GM21717 (cell line): ENCODE measurements around the gene SLC4A11.

ENCODE experiments used
- ATAC-seq: cut with Tn5 transposase; IDR thresholded peaks from one replicate; pipeline ENCODE4 v1.9.1; 2021; ENCODE audit warnings: mild to moderate bottlenecking, moderate library complexity; ENCODE audit not compliant: unreplicated experiment

The SLC4A11 gene

GRCh38 chr20:3247638-3248037, 8.6 kb upstream of the SLC4A11 start:
- ATAC-seq = no peak

DNA sequence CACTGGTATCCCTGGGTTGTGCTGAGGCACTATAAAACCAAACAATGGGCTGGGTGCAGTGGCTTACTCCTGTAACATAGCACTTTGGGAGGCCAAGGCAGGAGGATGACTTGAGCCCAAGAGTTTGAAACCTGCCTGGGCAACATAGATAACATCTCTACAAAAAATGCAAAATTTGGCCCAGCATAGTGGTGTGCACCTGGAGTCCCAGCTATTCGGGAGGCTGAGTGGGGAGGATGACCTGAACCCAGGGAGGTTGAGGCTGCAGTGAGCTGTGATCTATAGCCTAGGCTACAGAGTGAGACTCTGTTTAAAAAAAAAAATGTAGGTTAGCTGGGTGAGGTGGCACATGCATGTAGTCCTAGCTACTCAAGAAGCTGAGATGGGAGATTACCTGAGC, 7.7 kb upstream of the SLC4A11 start:
- no peak for ATAC-seq

DNA sequence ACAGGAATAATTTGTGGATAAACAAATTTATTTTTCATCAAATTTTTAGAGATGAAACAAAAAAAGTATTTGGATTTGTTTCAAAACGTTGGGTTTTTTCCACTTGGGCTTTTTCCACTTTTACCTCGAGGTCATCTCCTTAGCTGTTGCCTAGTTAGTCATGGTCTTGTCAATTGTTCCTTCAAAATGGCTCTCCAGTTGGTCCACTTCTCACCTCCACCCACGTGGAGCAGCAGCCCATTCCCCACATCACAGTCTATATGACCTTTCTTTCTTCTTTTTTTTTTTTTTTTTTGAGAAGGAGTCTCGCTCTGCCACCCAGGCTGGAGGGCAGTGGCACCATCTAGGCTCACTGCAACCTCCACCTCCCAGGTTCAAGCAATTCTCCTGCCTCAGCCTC, 6.7 kb upstream of the SLC4A11 start:
- no peak for ATAC-seq

GRCh38 chr20:3245156-3245555, 6.2 kb upstream of the SLC4A11 start:
- ATAC-seq = no peak

DNA sequence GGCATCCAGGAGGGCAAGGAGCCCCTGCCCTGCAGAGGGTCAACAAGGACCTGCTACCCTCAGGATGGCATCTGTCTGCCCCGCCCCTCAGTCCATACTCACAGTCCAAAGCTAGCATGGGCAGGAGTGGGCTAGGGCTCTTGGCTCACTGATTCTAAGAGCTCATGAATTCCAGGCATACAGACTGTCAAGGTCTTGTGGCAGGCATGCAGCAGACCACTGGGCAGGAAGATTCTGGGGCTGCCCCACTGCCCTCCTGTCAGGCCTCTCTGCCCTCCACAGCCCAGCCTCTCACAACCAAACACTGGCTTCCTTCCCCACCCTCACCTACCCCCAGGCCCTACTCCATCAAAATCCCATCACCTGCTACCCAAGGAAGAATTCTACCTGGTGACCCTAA, 5.6 kb upstream of the SLC4A11 start:
- ATAC-seq = no peak

GRCh38 chr20:3243718-3244358, 4.8 kb upstream of the SLC4A11 start:
- no peak for ATAC-seq

DNA sequence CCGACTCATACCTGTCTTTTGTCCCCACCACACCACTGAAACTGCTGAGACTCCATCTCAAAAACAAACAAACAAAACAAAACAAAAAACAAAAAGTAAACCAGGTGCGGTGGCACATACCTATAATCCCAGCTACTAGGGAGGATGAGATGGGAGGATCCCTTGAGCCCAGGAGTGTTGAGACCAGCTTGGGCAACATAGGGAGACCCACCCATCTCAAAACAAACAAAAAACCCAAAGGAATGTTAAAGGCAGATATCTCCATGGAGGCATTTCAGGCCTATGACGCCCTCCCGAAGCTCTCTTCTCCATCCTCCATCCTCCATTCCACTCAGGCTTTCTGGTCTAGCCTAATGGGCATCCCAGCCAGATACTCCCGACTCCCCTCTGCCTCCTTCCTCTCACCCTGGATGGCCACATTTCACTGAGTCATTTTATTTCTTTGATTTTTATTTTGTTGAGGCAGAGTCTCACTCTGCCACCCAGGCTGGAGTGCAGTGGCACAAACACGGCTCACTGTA, 3.2 kb upstream of the SLC4A11 start:
- ATAC-seq = no peak

GRCh38 chr20:3240776-3241363, 1.9 kb upstream of the SLC4A11 start:
- ATAC-seq = no peak

DNA sequence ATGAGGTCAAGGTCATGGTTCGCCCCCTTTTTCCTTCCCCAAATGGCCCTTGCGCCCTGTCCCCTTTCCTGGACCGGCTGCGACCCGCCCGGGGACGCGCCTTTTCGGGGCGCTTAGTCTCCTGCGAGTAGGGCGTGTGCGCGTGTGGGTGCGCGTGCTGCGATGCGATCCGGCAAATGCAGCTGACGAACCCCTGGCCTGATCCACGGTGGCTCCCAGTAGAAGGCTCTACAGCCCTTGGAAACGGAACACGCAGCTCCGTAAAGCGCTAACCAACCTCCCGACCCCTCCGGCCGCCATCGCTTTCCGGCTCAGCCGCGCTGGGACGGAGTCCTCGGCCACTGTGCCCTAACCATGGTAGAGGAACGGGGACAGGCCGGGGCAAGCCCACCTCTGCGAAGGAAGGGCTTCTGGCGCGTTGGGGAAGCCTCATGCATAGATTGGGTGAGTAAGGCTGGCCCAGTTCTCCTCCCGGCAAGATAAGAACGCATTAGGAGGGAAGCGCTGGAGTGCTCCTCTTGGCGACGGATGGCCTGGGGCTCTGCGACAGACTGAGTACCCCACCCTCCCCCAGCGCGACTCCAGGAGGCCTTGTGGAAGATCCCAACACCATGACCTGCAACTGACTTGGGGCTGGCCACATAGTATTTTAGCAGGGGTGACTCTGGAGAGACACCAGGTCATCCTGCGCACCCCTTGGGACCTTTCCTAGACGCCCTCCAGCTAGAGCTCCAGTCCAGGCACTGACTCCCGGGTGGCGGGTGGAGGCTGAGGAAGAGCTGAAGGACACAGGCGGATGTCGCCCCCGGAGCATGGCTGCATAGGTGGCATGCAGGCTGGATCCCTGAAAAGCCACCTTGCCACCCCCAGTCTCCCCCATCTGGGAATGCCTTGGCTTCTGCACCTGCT, 1.1 kb upstream of the SLC4A11 start:
- no peak for ATAC-seq

- no peak for ATAC-seq
Measured at GRCh38 chr20:3238616-3239025, 369 bp downstream of the SLC4A11 start.

GRCh38 chr20:3237958-3238615, 903 bp downstream of the SLC4A11 start:
- no peak for ATAC-seq

GRCh38 chr20:3237011-3237957, 1.7 kb downstream of the SLC4A11 start:
- no peak for ATAC-seq

DNA sequence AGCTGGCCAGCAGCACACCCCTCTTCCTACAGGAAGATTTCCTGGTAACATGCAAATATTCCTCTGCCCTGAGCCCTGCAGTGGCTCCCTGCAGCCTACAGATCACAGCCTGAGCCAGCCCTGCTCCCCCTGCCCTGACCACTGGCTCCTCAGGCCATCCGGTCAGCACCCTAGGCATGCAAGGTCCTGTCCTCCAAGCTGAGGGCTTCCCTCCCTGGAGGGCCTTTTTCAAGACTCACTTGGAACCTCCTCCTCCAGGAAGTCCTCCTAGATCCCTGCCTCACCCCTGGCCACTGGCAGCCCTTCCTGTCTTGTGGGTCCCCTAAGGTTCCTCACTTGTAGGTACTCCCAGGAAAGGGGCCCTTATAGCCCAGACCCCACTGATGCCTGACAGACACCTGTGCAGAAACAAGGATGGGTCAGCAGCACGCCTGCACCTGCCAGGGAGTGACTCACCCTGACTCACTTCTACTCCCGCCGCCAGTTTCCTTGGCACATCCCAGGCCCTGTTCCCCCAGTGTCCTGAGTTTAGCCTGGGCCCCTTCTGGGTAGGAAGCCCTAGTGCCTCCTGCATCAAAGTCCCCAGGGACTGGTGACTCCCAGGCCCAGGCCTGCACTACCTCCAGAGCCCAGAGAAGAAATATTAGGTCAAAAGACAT, 3.2 kb downstream of the SLC4A11 start:
- ATAC-seq = no peak

- ATAC-seq = no peak
Measured at GRCh38 chr20:3233991-3234498, 4.9 kb downstream of the SLC4A11 start.

GRCh38 chr20:3233131-3233990, 5.6 kb downstream of the SLC4A11 start:
- no peak for ATAC-seq

- ATAC-seq = no peak
Measured at GRCh38 chr20:3231889-3232588, 7.0 kb downstream of the SLC4A11 start.

DNA sequence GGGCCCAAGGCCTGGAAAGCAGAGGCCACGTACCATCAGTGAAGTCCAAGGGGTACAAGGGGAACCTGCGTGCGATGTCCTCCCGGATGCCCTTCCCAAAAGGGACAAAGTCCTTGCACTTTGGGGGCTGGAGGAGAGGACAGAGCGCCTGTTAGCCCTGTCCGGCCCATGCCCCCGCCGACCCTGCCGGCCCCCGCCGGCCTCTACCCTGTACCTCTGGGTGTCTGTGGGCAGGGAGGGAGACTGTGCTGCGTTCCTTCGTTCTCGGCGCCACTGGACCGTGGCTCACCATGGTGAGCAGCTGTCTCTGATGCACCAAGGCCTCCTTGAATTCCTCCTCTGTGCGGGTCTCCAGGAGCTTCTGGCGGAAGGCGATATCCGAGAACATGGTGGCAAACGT, 7.9 kb downstream of the SLC4A11 start:
- no peak for ATAC-seq

DNA sequence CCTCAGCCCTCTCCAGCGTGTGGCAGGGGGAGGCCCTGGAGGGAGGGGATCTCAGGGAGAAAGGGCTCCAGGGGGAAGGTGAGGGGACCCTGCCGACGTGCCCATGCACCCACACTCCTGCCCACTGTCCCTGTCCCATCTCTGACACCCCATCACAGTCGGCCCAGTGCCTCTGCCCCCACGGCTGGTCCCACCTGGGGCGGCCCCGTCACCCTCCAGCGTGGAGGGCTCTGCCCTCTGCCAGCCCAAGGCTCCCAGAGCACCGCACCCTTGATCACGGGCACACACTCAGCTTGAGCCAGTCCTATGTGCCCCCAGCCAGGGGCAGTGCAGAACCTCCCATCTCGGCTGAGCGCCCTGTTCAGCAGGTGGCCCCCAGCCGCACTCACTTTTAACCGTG, 9.2 kb downstream of the SLC4A11 start:
- no peak for ATAC-seq
